Colonic mucosa (tissue), 4 donors: Measurements from ENCODE around the gene MCF2. TPM values are rescaled to one million over a fixed set of nuclear protein-coding genes. Genes with fewer than 3 reads are reported as not detected.

ENCODE experiments used
- DNase-seq: peaks from one replicate; pipeline ENCODE4 v3.0.0-alpha.2; 2020
- H3K27ac ChIP-seq: fragments of 200-600 bp; one replicate; pipeline ENCODE4 v1.8.0; 2021
- H3K27me3 ChIP-seq: fragments of 200-600 bp; one replicate; pipeline ENCODE4 v1.8.0; 2021
- H3K36me3 ChIP-seq: fragments of 200-600 bp; one replicate; pipeline ENCODE4 v1.8.0; 2021
- H3K4me1 ChIP-seq: fragments of 200-600 bp; one replicate; pipeline ENCODE4 v1.8.0; 2021; ENCODE audit warnings: mild to moderate bottlenecking
- H3K4me3 ChIP-seq: fragments of 200-600 bp; one replicate; pipeline ENCODE4 v1.8.0; 2021
- H3K9ac ChIP-seq, 2 donors: one replicate each; pipeline ENCODE4 v1.7.0; 2013; ENCODE audit warnings: control low read depth in 2 of 2, low read depth in 2 of 2, low read length in 2 of 2
- H3K9me3 ChIP-seq: fragments of 200-600 bp; one replicate; pipeline ENCODE4 v1.8.0; 2021
- CTCF ChIP-seq: fragments of 200-600 bp; IDR thresholded peaks from one replicate; pipeline ENCODE4 v1.8.0; 2022; ENCODE audit warnings: antibody characterized with exemption, mild to moderate bottlenecking
- intact Hi-C: fragments of 100-400 bp; cut with DNase I; formaldehyde crosslinking; loops from one replicate; pipeline ENCODE4 v1.14.1; 2022
- total RNA-seq, 2 donors: library from RNA; stranded (reverse); fragmentation: NEBNext Ultra II Directional in 1 of 2; extraction: Animal tissue kit (Norgen Biotek cat#: 25700) in 1 of 2; gene quantifications; one replicate each; pipeline ENCODE4 v1.2.1, GENCODE V29; 2021
- donor health status: healthy.
- donor health status: DM: no; HTN: no; CAD: no.
- donor health status: DM: no; HTN: no; CAD: no.

MCF2 gene
- total RNA-seq, 2 donors from 2014 or later, result not detected

GRCh38 chrX:139680356-139680755, 27.6 kb downstream of the MCF2 start:
- no peaks in the 10 kb centered on the region for H3K9me3 ChIP-seq
- H3K9ac ChIP-seq, result no peak overlapping the region
- H3K27me3 ChIP-seq, result no peaks in the 10 kb centered on the region
- no peaks in the 10 kb centered on the region for H3K4me1 ChIP-seq
- H3K4me3 ChIP-seq, result no peak overlapping the region
- TF ChIP-seq CTCF, result no peak
- no peak for DNase-seq
- no peak overlapping the region for H3K27ac ChIP-seq
- intact Hi-C loops, result no loop called here
- no peaks in the 10 kb centered on the region for H3K36me3 ChIP-seq

- no peaks in the 10 kb centered on the region for H3K4me1 ChIP-seq
- H3K27me3 ChIP-seq, result no peaks in the 10 kb centered on the region
- no peak overlapping the region for H3K27ac ChIP-seq
- no peak overlapping the region for H3K9ac ChIP-seq
- DNase-seq, result no peak
- H3K9me3 ChIP-seq, result no peaks in the 10 kb centered on the region
- H3K36me3 ChIP-seq, result no peaks in the 10 kb centered on the region
- intact Hi-C loops, result no loop called here
- no peak overlapping the region for H3K4me3 ChIP-seq
- TF ChIP-seq CTCF, result no peak
Measured at GRCh38 chrX:139647597-139647996, 60.4 kb downstream of the MCF2 start.

GRCh38 chrX:139642241-139642927, 65.6 kb downstream of the MCF2 start:
- H3K27me3 ChIP-seq, result no peaks in the 10 kb centered on the region
- no peak for TF ChIP-seq CTCF
- no peaks in the 10 kb centered on the region for H3K4me1 ChIP-seq
- intact Hi-C loops, result no loop called here
- no peak overlapping the region for H3K27ac ChIP-seq
- no peaks in the 10 kb centered on the region for H3K9me3 ChIP-seq
- no peak overlapping the region for H3K4me3 ChIP-seq
- no peak for DNase-seq
- H3K36me3 ChIP-seq, result no peaks in the 10 kb centered on the region
- no peak overlapping the region for H3K9ac ChIP-seq

GRCh38 chrX:139640259-139640658, 67.7 kb downstream of the MCF2 start:
- intact Hi-C loops, result no loop called here
- H3K4me3 ChIP-seq, result no peak overlapping the region
- no peak overlapping the region for H3K9ac ChIP-seq
- DNase-seq, result no peak
- no peaks in the 10 kb centered on the region for H3K36me3 ChIP-seq
- TF ChIP-seq CTCF, result no peak
- H3K27me3 ChIP-seq, result no peaks in the 10 kb centered on the region
- no peak overlapping the region for H3K27ac ChIP-seq
- no peaks in the 10 kb centered on the region for H3K9me3 ChIP-seq
- no peaks in the 10 kb centered on the region for H3K4me1 ChIP-seq

- no peak for DNase-seq
- no peaks in the 10 kb centered on the region for H3K4me1 ChIP-seq
- H3K9ac ChIP-seq, result no peak overlapping the region
- no peaks in the 10 kb centered on the region for H3K27me3 ChIP-seq
- no peak overlapping the region for H3K4me3 ChIP-seq
- H3K27ac ChIP-seq, result no peak overlapping the region
- H3K9me3 ChIP-seq, result no peaks in the 10 kb centered on the region
- intact Hi-C loops, result no loop called here
- TF ChIP-seq CTCF, result no peak
- H3K36me3 ChIP-seq, result no peaks in the 10 kb centered on the region
Measured at GRCh38 chrX:139639253-139639652, 68.7 kb downstream of the MCF2 start.
